HEK293T (cell line): ENCODE data around the gene JOSD2.

ENCODE experiments used
- ARNT ChIP-seq: fragments of 450-650 bp; IDR thresholded peaks from 2 replicates; pipeline ENCODE4 v1.6.1; 2017; ENCODE audit warnings: mild to moderate bottlenecking
- BHLHE40 ChIP-seq: fragments of 450-650 bp; IDR thresholded peaks from 2 replicates; pipeline ENCODE4 v1.6.1; 2016; ENCODE audit warnings: mild to moderate bottlenecking, moderate library complexity, borderline replicate concordance
- CTBP1 ChIP-seq: fragments of 450-650 bp; IDR thresholded peaks from 2 replicates; pipeline ENCODE4 v1.6.1; 2016; ENCODE audit warnings: borderline replicate concordance
- ELF4 ChIP-seq: fragments of 450-650 bp; IDR thresholded peaks from 2 replicates; pipeline ENCODE4 v1.6.1; 2017; ENCODE audit warnings: antibody characterized with exemption
- FOXA1 ChIP-seq: fragments of 450-650 bp; IDR thresholded peaks from 2 replicates; pipeline ENCODE4 v1.6.1; 2016; ENCODE audit warnings: mild to moderate bottlenecking
- FOXM1 ChIP-seq: fragments of 450-650 bp; IDR thresholded peaks from 2 replicates; pipeline ENCODE4 v1.6.1; 2017; ENCODE audit warnings: mild to moderate bottlenecking, borderline replicate concordance
- HDGF ChIP-seq: fragments of 450-650 bp; IDR thresholded peaks from 2 replicates; pipeline ENCODE4 v1.6.1; 2017; ENCODE audit warnings: antibody characterized with exemption, borderline replicate concordance
- L3MBTL2 ChIP-seq: fragments of 450-650 bp; conservative IDR thresholded peaks from 2 replicates; pipeline ENCODE4 v1.6.1; 2016; ENCODE audit warnings: mild to moderate bottlenecking
- NFRKB ChIP-seq: fragments of 450-650 bp; IDR thresholded peaks from 2 replicates; pipeline ENCODE4 v1.6.1; 2016; ENCODE audit warnings: mild to moderate bottlenecking, moderate library complexity
- SP1 ChIP-seq: fragments of 450-650 bp; IDR thresholded peaks from 2 replicates; pipeline ENCODE4 v1.6.1; 2017
- SUZ12 ChIP-seq: fragments of 450-650 bp; IDR thresholded peaks from 2 replicates; pipeline ENCODE4 v1.6.1; 2016; ENCODE audit warnings: mild to moderate bottlenecking
- TARDBP ChIP-seq: fragments of 450-650 bp; IDR thresholded peaks from 2 replicates; pipeline ENCODE4 v1.6.1; 2016
- ZNF384 ChIP-seq: fragments of 450-650 bp; IDR thresholded peaks from 2 replicates; pipeline ENCODE4 v1.6.1; 2016
- TF ChIP-seq, protein P1 (sequence below): fragments of 450-650 bp; IDR thresholded peaks from 2 replicates; pipeline ENCODE4 v1.6.1; 2016

DNA sequence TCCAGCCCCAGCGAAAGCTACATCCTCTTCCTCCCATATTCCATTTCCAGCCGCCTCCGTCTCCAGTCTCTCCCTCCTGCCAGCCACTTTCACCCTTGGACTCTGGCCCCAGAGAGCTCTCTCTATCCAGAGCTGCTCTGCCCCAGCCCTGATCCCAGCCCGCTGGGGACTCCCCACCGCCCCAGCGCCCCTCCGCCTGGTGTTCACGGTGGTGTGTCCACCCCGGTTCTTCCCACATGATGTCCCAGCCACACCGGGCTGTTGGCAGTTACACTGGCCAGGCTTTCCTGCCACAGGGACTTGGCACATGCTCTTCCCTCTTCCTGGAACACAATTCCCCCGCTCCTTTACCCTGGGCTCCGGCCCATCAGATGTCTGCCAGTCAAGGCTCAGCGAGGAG lies 46.0 kb downstream of the JOSD2 start:
- no peak for TF ChIP-seq ZNF384
- TF ChIP-seq ELF4: no peak
- TF ChIP-seq FOXA1: no peak
- TF ChIP-seq, protein P1, sequence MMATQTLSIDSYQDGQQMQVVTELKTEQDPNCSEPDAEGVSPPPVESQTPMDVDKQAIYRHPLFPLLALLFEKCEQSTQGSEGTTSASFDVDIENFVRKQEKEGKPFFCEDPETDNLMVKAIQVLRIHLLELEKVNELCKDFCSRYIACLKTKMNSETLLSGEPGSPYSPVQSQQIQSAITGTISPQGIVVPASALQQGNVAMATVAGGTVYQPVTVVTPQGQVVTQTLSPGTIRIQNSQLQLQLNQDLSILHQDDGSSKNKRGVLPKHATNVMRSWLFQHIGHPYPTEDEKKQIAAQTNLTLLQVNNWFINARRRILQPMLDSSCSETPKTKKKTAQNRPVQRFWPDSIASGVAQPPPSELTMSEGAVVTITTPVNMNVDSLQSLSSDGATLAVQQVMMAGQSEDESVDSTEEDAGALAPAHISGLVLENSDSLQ: no peak
- TF ChIP-seq L3MBTL2: no peak
- no peak for TF ChIP-seq TARDBP
- no peak for TF ChIP-seq BHLHE40
- no peak for TF ChIP-seq FOXM1
- no peak for TF ChIP-seq HDGF
- TF ChIP-seq SP1: no peak
- TF ChIP-seq CTBP1: no peak
- no peak for TF ChIP-seq ARNT
- no peak for TF ChIP-seq SUZ12
- no peak for TF ChIP-seq NFRKB
